HG03342 (cell line): ENCODE data around the gene SMC2.

Experiments used
- ATAC-seq: cut with Tn5 transposase; IDR thresholded peaks from one replicate; pipeline ENCODE4 v1.9.1; 2021; ENCODE audit warnings: mild to moderate bottlenecking, moderate library complexity; ENCODE audit not compliant: unreplicated experiment

SMC2 gene

GRCh38 chr9:104093647-104094533 lies at the start of gene SMC2:
SMC2 (plus strand) TSS chr9:104094309; CDS start chr9:104095385, 1,076 bp downstream.
- peak; percentile 91 for ATAC-seq

- no peak for ATAC-seq
Observed at GRCh38 chr9:104068546-104068945, 25.6 kb upstream of the SMC2 start.

GRCh38 chr9:104069288-104069687 lies 24.8 kb upstream of the SMC2 start:
- no peak for ATAC-seq

DNA sequence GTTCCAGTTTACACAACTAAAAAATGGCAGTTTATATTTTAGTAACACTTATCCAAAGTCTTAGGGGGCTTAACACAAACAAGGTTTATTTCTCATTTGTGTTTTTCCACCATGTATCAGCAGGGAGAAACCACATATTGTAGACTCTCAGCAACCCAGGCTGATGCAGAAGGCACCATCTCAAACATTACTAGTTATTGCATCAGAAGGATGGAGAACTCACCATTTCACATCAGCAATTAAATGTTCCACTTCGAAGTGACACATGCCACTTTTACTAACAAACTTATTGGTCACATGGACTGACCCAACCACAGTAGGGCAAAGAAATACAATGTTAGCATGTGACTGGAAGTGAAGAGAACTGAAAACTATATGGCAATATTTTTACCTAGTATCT lies 22.5 kb upstream of the SMC2 start:
- ATAC-seq, result no peak

DNA sequence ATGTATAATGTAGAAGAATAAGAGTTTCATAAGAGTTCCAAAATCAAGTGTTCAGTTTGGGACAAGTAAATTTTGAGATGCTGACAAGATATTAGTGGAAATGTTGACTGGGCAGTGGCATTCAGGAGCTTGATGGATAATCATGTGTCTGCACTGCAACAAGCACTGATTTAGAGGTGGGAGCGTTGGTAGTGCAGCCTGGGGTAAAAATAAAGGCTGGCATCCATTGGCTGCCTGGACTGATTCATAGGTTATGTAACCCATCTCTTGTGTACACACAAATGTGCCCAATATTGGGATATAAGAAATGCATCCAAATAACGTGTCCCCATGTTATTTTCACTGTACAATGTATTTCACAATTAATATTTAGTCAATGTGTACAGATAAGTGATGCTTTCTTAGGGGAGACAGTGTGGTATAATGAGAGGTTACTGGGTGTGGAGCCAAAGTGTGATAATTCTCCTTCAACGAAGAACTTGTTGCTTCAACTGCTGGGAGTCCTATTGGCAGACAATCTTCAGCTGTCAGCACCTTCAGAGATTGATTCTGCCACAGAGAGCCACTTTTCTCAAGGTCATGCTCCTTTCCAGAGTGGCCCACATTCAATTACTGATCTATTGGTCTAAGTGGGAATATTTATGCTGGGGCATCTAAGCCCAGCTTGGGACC lies 20.9 kb upstream of the SMC2 start:
- no peak for ATAC-seq

GRCh38 chr9:104073770-104074133 lies 20.4 kb upstream of the SMC2 start:
- ATAC-seq, result no peak

DNA sequence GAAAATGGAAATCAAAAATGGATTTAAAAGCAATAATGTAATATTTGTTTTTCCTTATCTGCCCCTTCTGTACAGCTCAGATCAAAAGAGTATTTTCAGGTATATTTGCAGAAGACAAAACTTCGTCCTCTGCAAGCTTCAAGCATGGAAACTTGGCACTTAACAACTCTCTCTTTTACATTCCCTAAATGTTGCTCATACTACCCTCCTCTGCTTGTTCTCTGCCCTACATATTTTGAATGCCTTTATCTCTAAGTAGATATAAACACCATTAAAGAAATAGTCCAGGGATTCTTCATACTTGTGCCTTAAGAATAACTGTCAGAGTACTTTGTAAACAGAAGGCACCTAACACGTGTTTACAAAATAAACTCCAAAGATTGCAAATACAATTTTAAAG lies 19.2 kb upstream of the SMC2 start:
- ATAC-seq, result no peak

DNA sequence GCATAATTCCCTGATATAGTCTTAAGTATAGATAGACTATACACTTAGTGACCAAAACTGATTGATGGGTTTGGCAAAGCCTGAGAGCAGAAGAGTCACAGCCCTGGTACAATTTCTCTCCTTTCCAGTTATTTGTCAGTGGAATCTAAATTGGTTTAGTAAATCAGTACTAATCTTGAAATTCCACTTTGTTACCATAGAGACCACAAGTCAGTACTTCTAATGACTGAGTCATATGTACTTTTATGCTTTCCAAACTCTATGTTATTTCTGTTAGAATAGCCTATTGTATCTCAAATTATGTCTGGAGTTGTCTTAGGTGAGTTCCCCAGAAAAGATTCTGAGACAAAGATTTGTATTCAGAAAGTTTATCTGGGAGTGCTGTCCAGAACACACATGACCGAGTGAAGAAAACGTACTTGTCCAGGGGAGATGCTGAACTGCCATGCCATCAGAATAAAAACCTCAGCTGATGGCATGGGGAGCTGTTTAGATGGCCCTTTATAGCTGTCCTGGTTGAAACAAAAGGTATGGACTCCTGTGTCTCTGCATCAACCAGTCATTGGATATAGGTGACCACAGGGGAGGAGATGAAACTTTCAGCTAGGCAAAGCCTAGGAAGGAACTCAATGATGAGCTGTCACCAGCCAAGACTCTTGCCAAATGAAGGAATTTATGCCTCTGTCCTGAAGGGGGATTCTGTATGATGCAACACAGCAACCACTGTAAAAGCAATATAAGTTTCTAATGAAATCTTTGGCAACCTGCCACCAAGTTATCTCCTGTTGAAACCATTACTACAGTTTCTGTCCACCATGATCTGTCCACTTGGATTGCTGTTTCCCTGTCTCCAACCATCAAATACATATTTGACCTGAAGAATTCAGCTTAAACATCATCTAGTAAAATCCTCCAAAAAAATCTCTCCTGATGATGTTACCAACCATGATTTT lies 18.0 kb upstream of the SMC2 start:
- no peak for ATAC-seq

GRCh38 chr9:104078596-104078995 lies 15.5 kb upstream of the SMC2 start:
- ATAC-seq, result no peak

GRCh38 chr9:104080983-104081382 lies 13.1 kb upstream of the SMC2 start:
- ATAC-seq, result no peak

DNA sequence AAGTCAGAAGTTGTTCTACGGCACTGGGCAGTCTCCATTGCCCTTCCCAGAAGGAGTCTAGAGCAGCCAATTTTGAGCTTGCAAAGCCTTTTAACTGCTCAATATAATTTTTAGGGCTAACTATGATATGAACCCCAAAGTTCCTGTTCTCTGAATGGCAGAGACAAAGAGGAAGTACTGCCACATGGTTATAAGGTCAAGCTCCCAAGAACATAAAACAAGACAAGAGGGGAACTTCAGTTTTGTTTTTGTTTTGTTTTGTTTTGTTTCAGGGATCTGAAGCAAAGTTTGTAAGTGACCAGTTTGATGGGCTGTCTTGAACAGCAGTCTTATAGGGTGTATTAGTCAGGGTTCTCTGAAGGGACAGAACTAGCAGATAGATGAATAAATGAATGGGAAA lies 11.9 kb upstream of the SMC2 start:
- ATAC-seq, result no peak

DNA sequence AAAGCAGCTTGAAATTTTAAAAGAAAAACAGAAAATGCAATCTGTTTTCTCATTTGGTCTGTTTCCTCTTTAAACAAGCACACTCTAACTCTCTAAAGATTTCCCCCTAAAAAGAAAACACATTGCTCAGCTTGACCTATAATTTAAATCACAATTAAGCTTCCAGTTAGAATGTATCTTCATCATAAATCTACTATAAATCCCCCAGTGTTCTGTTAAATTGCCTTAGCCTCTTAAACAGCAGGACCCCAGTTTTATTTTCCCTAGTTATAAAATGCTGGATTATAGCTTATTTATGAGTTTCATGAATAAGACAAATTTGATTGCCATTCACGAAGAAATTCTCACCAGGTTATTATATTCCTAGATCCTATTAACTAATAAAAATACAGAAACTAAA lies 8.6 kb upstream of the SMC2 start:
- ATAC-seq, result no peak

GRCh38 chr9:104087894-104088293 lies 6.2 kb upstream of the SMC2 start:
- ATAC-seq, result no peak

- no peak for ATAC-seq
Observed at GRCh38 chr9:104088416-104088815, 5.7 kb upstream of the SMC2 start.

DNA sequence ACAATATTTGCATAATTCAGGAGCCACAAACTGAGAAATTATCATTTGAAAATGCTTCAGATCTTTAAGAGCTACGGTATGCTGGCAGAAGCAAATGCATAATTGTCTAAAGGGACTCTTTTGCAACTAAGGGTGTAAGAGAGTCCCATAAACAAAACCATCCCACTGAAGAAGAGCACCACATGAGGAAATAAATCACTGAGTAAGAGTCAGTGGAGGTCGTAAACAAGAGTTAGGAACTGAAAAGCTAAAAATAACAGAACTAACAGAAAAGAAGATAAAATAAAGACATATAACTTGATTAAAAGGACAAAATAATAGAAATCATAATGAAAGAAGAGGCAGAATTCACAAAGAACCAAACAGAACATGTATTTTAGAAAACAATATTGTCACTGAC lies 3.5 kb upstream of the SMC2 start:
- ATAC-seq, result no peak

- ATAC-seq, result no peak
Observed at GRCh38 chr9:104091116-104091515, 3.0 kb upstream of the SMC2 start.

DNA sequence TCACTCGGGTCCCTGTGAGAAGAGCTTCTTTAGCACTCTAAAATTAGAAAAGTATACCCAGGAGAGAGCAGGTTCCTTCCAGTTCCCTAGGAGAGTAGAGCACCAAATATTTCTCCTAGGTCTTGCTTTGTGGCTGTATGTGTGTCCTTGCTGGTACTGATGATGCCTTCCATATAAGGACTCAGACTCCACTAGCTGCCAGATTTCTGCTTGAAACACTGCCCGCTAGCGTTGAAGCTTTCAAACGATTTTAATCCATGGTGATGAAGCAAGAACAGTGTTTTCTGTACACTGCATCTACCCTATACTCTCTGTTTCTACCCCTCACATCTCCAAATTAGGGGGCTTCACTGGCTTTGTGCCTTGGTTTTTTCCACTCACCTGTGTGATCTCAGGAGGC lies 2.4 kb upstream of the SMC2 start:
- no peak for ATAC-seq

- ATAC-seq, result no peak
Observed at GRCh38 chr9:104092192-104092591, 1.9 kb upstream of the SMC2 start.

DNA sequence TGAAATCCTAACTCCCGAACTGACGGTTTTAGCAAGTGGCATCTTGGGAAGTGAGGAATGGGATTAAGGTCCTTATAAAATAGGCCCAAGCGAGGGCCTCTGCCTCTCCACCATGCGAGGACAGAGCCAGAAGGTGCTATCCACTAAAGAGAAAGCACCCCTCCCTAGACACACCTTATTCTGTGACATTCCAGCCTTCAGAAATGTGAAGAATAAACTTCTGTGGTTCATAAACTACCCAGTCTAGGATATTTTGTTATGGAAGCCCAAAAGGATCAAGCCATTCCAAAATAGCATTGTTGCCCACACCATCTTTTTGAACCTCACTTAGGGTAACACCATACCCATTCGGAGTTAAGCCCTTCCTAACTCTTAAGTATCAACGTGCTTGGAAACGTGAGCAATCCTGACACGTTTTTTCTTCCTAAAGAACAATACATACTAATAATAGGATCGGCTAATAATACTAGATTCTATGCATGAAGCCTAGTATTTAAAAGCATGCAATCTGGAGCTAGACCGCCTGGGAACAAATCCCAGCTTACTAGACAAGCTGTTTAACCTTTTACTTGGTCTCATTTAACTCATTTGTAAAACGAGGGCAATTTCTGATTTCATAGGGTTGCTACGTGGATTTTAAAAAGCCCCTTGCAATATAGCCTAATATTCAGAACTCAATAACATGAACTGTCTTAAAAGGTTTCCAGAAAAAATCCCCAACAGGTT lies 1.1 kb upstream of the SMC2 start:
- ATAC-seq, result no peak

- peak; percentile 5 for ATAC-seq
Observed at GRCh38 chr9:104094534-104095015, 466 bp downstream of the SMC2 start.
